A549 (cell line): Measurements from ENCODE around the gene FAXDC2.

ENCODE experiments used
- CBX2 ChIP-seq: fragments of 200-600 bp; sonication (generic); IDR thresholded peaks from 2 replicates; pipeline ENCODE4 v1.6.1; 2016; ENCODE audit warnings: low read depth, mild to moderate bottlenecking, borderline replicate concordance
- CEBPB ChIP-seq, 2 experiments: fragments of >200 bp in 1 of 2; sonication (Bioruptor Twin) in 1 of 2; formaldehyde crosslinking in 1 of 2; IDR thresholded peaks; 2 replicates each; pipeline ENCODE4 v1.6.1; 2012 to 2016
- CHD2 ChIP-seq: fragments of 150-350 bp; IDR thresholded peaks from 2 replicates; pipeline ENCODE4 v1.6.1; 2014; ENCODE audit warnings: low read length; ENCODE audit not compliant: partially characterized antibody
- CHD4 ChIP-seq: fragments of 200-600 bp; sonication (generic); IDR thresholded peaks from 2 replicates; pipeline ENCODE4 v1.6.1; 2016; ENCODE audit warnings: antibody characterized with exemption, mild to moderate bottlenecking, borderline replicate concordance
- CTCF ChIP-seq: fragments of >200 bp; sonication (Bioruptor Twin); formaldehyde crosslinking; IDR thresholded peaks from 3 replicates; pipeline ENCODE4 v1.5.1; 2016
- HDAC2 ChIP-seq: fragments of 200-600 bp; sonication (generic); IDR thresholded peaks from 2 replicates; pipeline ENCODE4 v1.6.1; 2016
- JUN ChIP-seq, 2 experiments: fragments of >200 bp; sonication (Bioruptor Twin); formaldehyde crosslinking; IDR thresholded peaks; 2 replicates in 1 of 2; 3 replicates in 1 of 2; pipeline ENCODE4 v1.6.1; 2016 to 2017
- KDM5A ChIP-seq: fragments of 200-600 bp; sonication (generic); IDR thresholded peaks from 2 replicates; pipeline ENCODE4 v1.6.1; 2016; ENCODE audit warnings: antibody characterized with exemption, mild to moderate bottlenecking
- MAX ChIP-seq: IDR thresholded peaks from 2 replicates; pipeline ENCODE4 v1.6.1; 2012
- POLR2A ChIP-seq: IDR thresholded peaks from 2 replicates; pipeline ENCODE4 v1.6.1; 2012; ENCODE audit warnings: mild to moderate bottlenecking, low read length
- RAD21 ChIP-seq, 2 experiments: fragments of >200 bp in 1 of 2; sonication (Bioruptor Twin) in 1 of 2; formaldehyde crosslinking in 1 of 2; IDR thresholded peaks in 1 of 2; conservative IDR thresholded peaks in 1 of 2; 2 replicates in 1 of 2; 3 replicates in 1 of 2; pipeline ENCODE4 v1.6.1; 2012 to 2018; ENCODE audit warnings: inconsistent platforms in 1 of 2

GRCh38 chr5:154896562-154897165, 46.3 kb upstream of the FAXDC2 start:
- no peak for TF ChIP-seq CHD2
- TF ChIP-seq CHD4: no peak
- no peak for TF ChIP-seq JUN (IDR thresholded peaks at IDR 0.05)
- no peak for TF ChIP-seq CBX2
- no peak for TF ChIP-seq MAX
- TF ChIP-seq POLR2A: no peak
- no peak for TF ChIP-seq CTCF
- no peak for TF ChIP-seq KDM5A
- TF ChIP-seq CEBPB (IDR thresholded peaks at IDR 0.05): no peak
- no peak for TF ChIP-seq HDAC2
- TF ChIP-seq RAD21 (conservative IDR thresholded peaks at IDR 0.05 in 1 of 2, IDR thresholded peaks at IDR 0.05 in 1 of 2): no peak
